ENCODE measurements around the gene FPGS.
"Not testable (repeated sequence)": the region's sequence is repeated elsewhere in the genome, so short reads cannot be mapped to it uniquely, and the experiment has no call there.

DNA sequence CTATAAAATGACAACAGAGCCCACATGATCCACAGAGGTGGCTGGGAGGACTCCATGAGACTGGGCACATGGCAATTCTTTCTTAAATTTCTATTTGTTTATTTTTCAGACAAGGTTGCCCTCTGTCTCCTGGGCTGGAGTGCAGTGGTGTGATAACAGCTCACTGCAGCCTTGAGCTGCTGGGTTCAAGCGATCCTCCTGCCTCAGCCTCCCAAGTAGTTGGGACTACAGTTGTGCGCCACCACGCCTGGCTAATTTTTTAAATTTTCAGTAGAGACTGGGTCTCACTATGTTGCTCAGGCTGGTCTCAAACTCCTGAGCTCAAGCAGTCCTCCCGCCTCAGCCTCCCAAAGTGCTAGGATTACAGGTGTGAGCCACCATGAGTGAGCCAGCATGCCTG, 42.9 kb downstream of the FPGS start:
- TF ChIP-seq, protein P1, sequence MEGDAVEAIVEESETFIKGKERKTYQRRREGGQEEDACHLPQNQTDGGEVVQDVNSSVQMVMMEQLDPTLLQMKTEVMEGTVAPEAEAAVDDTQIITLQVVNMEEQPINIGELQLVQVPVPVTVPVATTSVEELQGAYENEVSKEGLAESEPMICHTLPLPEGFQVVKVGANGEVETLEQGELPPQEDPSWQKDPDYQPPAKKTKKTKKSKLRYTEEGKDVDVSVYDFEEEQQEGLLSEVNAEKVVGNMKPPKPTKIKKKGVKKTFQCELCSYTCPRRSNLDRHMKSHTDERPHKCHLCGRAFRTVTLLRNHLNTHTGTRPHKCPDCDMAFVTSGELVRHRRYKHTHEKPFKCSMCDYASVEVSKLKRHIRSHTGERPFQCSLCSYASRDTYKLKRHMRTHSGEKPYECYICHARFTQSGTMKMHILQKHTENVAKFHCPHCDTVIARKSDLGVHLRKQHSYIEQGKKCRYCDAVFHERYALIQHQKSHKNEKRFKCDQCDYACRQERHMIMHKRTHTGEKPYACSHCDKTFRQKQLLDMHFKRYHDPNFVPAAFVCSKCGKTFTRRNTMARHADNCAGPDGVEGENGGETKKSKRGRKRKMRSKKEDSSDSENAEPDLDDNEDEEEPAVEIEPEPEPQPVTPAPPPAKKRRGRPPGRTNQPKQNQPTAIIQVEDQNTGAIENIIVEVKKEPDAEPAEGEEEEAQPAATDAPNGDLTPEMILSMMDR (IDR thresholded peaks at IDR 0.05; ENCODE audit: low read length) = not testable (repeated sequence)
- not testable (repeated sequence) for TF ChIP-seq EZH2 (IDR thresholded peaks at IDR 0.05; ENCODE audit: borderline replicate concordance, low read length)
